Activated T-cell treated with anti-CD3 and anti-CD28 coated beads for 4 hours (primary cell): ENCODE results near the gene RILPL1.
"Not testable (repeated sequence)": the region's sequence is repeated elsewhere in the genome, so short reads cannot be mapped to it uniquely, and the experiment has no call there.

Source experiments
- DNase-seq: peaks from one replicate; pipeline ENCODE4 v3.0.0-alpha.2; 2020

Gene RILPL1

DNA sequence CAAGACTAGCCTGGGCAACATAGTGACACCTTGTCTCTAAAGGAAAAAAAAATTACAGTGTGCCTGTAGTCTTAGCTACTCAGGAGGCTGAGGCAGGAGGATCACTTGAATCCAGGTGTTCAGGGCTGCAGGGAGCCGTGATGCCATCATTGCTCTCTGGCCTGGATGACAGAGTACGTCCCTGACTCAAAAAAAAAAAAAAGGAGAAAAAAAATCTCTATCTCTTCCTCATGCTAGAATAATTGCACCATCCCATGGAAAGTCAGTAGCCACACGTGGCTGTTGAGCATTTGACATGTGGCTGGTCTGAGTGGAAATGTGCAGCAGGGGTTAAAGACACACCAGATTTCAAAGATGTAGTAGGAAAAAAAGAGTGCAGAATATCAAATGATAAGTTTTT is 3.8 kb downstream of the RILPL1 start:
- no peak for DNase-seq

DNA sequence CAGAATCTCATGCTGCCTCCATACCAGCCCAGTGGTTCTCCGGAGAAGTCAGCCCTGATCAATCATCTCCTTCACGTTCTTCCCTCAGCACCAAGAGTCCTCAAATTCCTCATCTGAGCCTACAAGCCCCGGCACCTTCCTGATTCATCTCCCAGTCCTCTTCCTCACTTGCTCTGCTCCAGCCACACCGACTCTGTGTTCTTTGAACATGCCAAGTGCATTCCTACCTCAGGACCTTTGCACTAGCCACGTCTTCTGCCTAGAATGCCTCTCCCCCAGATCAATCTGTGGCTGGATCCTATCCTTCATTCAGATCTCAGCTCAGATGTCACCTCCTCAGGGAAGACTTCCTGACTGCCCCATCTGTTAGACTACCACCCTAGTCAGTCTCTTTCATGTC is 4.7 kb downstream of the RILPL1 start:
- DNase-seq, result no peak

DNA sequence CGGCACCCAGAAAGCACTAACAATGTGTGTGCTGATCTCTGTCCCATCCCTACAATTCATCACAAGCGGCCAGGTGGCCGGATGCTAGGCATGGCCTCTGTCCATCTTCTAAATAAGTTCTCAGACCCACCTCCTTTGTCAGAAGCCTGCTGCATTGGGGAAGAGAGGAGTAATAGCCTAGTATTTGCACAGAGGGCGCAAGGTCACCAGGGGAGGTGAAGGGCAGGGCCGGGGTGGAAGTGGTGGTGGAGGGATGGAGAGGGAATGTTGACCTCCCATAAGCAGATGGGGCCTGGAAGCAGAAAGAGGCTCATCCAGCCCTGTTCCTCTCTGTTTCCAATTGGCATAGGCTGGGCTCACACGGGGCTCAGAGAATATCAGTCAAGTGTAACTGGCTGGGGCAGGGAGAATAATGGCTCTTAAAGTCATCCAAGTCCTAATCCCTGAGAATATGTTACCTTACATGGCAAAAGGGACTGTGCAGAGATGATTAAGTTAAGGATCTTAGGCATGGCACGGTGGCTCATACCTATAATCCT is 6.9 kb downstream of the RILPL1 start:
- DNase-seq, result no peak

GRCh38 chr12:123524378-123524777 is 9.1 kb downstream of the RILPL1 start:
- DNase-seq, result no peak

- no peak for DNase-seq
These were observed 10.0 kb downstream of the RILPL1 start for GRCh38 chr12:123523518-123523917.

- DNase-seq, result no peak
These were observed 11.4 kb downstream of the RILPL1 start for GRCh38 chr12:123522164-123522563.

- no peak for DNase-seq
These were observed 12.7 kb downstream of the RILPL1 start for GRCh38 chr12:123520567-123521474.

DNA sequence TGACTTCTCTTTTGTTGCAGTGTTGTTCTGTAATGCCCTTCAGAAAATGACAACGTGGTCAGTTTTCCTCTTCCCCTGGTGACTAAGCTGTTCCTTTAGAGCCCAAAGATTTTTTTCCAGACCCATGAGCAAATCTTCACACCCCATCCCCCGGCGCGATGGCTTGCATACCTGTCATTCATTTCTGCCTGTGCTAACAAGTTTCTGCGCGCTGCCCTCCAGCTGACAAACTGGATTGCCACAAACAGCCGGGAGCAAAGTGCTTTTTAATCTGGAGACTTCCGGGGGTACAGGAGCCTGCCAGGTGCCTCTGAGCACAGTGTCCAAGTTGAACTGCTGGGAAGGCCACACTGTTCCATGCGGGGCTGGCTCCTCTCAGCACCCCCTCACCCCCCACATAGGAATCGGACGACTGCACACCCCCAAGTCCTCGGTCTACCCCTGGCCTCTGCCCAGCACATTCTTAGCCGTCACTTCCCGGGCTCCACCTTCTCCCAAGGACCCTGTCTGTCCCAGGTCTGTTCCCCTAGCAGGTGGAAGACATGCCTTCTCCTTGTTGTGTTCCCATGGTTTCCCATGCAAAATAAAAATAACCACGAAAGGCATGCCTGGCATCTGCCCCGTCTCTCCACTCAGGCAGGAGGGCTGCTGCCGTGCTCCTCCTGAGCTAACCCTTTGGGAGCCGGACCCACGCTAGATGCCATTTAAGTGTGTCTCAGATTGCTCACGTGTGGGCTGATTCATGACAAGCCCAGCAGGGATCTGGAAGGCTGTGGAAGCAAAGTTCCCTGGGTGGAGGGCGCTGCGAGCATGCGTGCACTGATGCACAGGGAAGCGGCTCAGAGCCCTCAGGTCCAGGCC is 14.1 kb downstream of the RILPL1 start:
- no peak for DNase-seq

DNA sequence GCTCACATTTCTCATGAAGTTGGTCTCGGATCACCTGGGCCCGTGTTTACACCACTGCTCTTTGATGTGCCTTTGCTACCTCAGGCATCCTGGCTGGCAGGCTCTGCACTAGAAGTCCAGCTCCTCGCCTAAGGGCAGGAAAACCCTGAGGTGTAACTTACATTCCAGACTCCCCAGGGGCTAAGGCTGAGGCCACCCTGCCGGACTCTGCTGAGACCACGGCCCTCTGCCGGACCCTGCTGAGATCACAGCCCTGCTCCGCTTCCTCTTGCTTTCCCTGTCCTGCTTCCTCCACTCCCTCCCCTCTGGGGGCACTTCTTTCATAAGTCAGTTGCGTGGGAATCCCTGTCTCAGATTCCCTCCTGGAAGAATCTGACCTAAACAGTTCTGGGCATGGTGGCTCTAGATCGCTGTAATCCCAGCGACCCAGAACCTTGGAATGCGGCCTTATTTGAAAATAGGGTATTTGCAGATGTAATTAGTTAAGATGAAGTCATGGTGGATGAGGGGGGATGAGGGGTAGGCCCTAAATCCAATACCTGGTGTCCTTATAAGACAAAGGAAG is 17.2 kb downstream of the RILPL1 start:
- DNase-seq, result no peak

DNA sequence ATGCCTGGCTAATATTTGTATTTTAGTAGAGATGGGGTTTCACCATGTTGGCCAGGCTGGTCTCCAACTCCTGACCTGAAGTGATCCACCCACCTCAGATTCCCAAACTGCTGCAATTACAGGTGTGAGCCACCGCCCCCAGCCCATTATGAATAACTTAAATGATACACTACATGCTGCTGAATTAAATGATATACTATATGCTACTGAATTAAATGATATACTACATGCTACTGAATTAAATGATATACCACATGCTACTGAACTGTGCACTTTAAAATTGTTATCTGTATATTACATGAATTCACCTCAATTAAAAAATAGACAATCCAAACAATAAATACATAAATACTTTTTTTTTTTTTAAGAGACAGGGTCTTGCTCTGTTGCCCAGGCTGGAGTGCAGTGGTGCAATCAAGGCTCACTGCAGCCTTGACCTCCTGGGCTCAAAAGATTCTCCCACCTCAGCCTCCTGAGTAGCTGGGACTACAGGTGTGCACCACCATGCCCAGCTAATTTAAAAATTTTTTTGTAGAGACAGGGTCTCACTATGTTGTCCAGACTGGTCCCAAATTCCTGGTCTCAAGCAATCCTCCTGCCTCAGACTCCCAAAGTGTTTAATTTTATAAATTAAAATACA is 18.8 kb downstream of the RILPL1 start:
- not testable (repeated sequence) for DNase-seq

DNA sequence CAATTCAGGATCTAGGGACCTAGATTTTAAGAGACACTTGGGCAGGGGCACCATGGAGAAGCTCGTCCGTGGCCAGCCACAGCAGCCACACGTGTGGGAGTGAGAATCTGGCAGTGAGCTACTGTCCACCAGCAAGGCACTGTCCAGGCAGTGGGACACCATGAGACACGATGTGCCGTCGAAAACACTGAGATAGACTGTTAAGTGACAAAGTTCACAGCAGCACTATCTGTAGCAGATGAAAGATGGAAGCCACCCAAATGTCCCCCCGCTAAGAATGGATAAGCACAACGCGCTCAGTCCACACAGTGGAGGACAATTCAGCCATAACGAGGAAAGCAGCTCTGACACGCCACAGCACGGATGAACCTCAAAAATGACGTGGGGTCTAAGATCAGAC is 19.7 kb downstream of the RILPL1 start:
- DNase-seq, result no peak

- no peak for DNase-seq
These were observed 20.5 kb downstream of the RILPL1 start for GRCh38 chr12:123512838-123513665.

DNA sequence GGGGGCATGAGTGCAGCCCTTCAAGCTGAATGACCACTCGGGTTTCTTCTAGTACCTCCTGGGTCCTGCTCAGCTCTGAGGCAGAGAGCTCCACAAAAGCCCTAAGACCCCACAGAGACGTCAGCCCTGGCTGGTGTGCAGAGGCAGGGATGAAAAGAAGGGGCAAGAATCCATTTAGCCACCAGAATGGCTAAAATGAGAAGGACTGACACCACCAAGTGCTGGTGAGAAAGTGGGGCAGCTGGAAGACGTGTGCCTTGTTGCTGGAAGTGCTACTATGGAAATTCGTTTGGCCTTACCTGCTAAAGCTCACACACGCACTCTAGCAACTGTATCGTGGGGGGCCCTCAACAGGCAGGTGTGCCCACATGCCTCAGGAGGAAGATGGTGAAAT is 26.7 kb downstream of the RILPL1 start:
- no peak for DNase-seq

- no peak for DNase-seq
These were observed 27.3 kb downstream of the RILPL1 start for GRCh38 chr12:123506059-123506842.

- DNase-seq, result no peak
These were observed 31.3 kb downstream of the RILPL1 start for GRCh38 chr12:123502163-123502704.

GRCh38 chr12:123499332-123499731 is 34.2 kb downstream of the RILPL1 start:
- DNase-seq, result no peak

- no peak for DNase-seq
These were observed 35.2 kb downstream of the RILPL1 start for GRCh38 chr12:123498126-123498825.

- no peak for DNase-seq
These were observed 36.5 kb downstream of the RILPL1 start for GRCh38 chr12:123497065-123497464.

GRCh38 chr12:123494124-123494851 is 39.2 kb downstream of the RILPL1 start:
- no peak for DNase-seq
